ENCODE results near the gene SLC16A8. TPM values are rescaled to one million over a fixed set of nuclear protein-coding genes. Genes with fewer than 3 reads are reported as not detected.

SLC16A8 gene
- total RNA-seq, 2 donors from 2014 or later, result 0.28 TPM; not detected in 1

DNA sequence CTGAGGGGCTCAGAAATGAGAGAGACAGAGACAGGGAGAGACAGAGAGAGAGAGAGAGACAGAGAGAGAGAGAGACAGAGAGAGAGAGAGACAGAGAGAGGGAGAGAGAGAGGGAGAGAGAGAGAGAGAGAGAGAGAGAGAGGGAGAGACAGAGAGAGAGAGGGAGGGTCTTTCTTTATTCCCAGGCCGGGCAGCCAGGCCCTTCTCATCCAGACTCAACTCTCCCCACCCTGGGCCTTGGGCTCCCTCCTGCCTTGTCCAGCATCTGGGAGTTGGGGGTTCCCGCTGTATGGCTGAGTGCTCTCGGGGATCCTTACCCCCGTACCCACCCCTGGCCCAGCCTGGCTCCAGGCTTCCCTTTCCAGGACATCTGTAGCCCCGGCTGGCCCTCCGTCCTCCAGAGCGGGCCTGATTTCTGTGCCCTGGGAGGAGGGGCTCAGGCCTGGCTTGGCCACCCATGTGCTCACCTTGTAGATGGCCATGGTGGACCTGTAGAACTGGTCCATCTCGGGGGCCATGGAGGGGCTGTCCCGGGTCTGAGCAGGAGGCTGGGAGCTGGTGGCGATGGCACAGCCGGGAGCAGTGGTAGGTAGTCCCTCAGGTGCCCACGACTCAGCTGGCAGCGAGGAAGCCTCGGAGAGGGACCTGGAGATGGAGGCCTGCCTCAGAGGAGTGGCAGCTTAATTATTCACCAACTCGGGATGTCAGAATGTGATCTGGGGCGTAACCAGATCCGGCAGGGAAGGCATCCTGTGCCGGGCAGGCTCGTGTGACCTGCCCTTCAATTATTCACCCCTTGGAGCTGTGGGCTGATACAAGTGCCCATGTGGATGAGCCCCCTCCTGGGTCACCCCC is 26.3 kb upstream of the SLC16A8 start, which contains the start of gene BAIAP2L2:
BAIAP2L2 (minus strand) TSS at position 677 of the 855 bp plus-strand sequence; CDS start at position 518, 159 bp downstream.
- TF ChIP-seq, protein P1, sequence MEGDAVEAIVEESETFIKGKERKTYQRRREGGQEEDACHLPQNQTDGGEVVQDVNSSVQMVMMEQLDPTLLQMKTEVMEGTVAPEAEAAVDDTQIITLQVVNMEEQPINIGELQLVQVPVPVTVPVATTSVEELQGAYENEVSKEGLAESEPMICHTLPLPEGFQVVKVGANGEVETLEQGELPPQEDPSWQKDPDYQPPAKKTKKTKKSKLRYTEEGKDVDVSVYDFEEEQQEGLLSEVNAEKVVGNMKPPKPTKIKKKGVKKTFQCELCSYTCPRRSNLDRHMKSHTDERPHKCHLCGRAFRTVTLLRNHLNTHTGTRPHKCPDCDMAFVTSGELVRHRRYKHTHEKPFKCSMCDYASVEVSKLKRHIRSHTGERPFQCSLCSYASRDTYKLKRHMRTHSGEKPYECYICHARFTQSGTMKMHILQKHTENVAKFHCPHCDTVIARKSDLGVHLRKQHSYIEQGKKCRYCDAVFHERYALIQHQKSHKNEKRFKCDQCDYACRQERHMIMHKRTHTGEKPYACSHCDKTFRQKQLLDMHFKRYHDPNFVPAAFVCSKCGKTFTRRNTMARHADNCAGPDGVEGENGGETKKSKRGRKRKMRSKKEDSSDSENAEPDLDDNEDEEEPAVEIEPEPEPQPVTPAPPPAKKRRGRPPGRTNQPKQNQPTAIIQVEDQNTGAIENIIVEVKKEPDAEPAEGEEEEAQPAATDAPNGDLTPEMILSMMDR (IDR thresholded peaks at IDR 0.05), result no peak
- Histone ChIP-seq H3K4me3 (no peak within 1 kb of the TSS), H3K27me3 (no peaks in the 10 kb centered on the region), H3K27ac (no peak within 1 kb of the TSS), H3K36me3 (no peaks in the 10 kb centered on the region), H3K9me3 (no peaks in the 10 kb centered on the region), H3K4me1 (peaks cover 0 to 19% of the 10 kb centered on the region in 2 donors)
- DNase-seq (ENCODE audit: low spot score), result no peak

DNA sequence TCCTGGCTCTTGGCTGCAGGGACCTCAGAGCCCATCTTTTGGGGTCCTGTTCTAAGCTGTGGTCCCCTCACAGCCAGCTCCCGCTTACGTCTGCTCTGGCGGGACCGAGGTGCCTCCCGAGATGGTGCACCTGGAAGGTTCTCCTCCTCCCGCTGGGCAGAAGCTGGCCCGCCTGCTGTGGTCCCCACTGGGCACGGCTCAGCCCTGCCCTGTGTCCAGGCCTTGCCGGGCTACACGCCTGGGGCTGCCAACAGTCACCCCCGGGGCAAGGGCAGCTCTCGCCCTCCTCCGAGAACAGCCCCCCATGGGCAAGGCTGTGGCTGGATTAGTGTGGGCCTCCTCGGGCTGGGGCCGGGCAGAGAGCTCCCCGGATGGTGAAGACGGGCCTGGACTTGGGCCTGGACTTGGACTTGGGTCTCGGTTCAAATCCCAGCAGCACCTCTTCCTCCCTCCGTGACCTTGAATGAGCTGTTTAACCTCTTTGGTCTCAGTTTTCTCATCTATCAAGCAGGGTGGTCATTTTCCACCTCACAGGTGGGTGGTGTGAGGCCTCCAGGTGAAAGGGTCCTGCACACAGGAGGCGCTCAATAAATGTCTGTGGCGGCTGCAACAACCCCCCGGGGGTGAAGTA is 25.5 kb upstream of the SLC16A8 start:
- DNase-seq (ENCODE audit: low spot score), result no peak
- no peak overlapping the region for H3K27ac ChIP-seq
- peaks cover 0 to 11% of the 10 kb centered on the region in 2 donors for H3K4me1 ChIP-seq

DNA sequence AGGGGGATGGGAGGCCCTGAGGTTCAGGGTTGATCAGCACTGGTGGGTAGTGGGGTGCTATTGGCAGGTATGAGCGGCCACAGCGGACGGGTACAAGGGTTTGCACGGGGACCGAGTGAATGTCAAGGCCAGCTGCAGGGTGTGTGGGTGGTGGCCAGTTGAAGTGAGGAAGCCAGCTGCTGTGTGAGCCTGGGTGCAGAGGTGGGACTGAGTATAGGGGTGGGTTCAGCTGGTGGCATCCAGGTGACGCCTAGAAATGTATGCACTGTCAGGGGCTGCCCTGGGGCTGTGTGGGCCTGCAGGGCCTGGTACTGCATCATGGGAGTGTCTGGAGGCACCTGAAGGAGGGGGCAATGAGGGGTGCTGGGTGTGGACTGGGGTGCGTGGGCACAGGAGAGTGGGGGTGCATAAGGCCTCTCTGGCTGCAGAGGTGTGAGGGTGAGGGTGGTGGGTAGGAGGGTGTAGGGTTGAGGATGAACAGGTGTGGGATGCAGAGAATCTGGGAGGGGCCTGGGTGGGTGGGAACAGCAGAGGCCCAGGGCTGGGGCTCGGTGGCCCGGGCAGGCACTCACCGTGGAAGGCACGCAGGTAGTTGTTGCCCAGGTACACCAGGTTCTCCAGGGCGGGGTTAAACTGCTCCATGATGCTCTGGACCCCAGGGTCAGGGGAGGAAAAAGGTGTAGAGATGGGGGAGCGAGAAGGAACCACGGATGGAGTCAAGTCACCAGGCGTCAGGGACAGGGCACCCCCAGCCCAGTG is 24.8 kb upstream of the SLC16A8 start:
- no peak for DNase-seq (ENCODE audit: low spot score)
- TF ChIP-seq, protein P1 (IDR thresholded peaks at IDR 0.05), result no peak
- H3K4me3 ChIP-seq, result no peak overlapping the region
- no peak overlapping the region for H3K27ac ChIP-seq
- no peaks in the 10 kb centered on the region for H3K27me3 ChIP-seq
- no peaks in the 10 kb centered on the region for H3K9me3 ChIP-seq
- H3K36me3 ChIP-seq, result no peaks in the 10 kb centered on the region
- peaks cover 0 to 7% of the 10 kb centered on the region in 2 donors for H3K4me1 ChIP-seq

More for the DNA sequence above, 25.5 kb upstream of the SLC16A8 start:
- Histone ChIP-seq H3K4me3 (no peak overlapping the region), H3K27me3 (no peaks in the 10 kb centered on the region), H3K36me3 (no peaks in the 10 kb centered on the region), H3K9me3 (no peaks in the 10 kb centered on the region)
- TF ChIP-seq, protein P1 (IDR thresholded peaks at IDR 0.05), result no peak

DNA sequence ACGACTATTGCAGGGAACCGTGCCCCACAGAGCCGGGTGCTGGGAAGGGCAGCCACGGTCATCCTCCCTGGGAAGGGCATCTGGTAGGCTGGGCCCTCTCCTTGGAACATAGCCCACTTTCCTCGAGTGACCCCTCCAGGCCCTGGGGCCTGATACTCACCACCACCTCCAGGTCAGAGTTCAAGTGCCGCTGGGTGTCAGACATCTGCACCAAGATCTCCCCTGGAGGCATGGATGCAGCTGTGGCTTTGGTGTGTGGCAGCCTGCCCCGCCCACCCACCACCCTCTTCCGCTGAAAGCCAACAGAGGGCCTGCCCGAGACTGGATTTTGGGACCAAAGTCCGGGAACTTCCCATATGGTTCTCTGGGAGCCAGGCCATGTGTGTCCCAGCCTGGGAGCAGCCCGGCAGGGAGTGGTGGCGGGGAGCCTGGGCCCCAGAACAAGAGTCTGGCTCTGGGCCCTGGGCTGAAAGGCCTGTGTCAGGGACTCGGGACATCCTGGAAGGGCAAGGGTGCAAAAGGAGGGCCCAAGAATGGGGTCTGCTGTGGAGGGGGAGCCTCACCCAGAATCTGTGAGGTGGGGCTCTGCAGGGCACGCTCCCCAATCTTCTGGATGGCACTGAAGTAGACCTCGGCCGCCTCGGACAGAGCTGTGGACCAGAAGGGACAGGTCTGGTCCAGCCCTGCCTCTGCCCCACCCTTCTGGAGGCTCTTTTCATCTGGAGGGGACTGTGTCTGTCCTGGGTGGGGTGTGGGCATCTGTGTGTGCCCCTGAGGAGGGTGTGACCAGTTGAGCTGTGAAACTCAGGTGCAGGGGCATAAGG is 23.9 kb upstream of the SLC16A8 start:
- no peak for DNase-seq (ENCODE audit: low spot score)
- Histone ChIP-seq H3K36me3 (no peaks in the 10 kb centered on the region), H3K9me3 (no peaks in the 10 kb centered on the region), H3K27ac (no peak overlapping the region), H3K27me3 (no peaks in the 10 kb centered on the region), H3K4me3 (no peak overlapping the region), H3K4me1 (peaks cover 0 to 7% of the 10 kb centered on the region in 2 donors)
- TF ChIP-seq, protein P1 (IDR thresholded peaks at IDR 0.05), result no peak

All from right atrium auricular region (tissue), 2 donors.